Measurements from ENCODE around the gene IDH1.

IDH1 gene

GRCh38 chr2:208208335-208209085 is 46.4 kb downstream of the IDH1 start:
- no peak for DNase-seq

GRCh38 chr2:208207769-208208168 is 47.1 kb downstream of the IDH1 start:
- DNase-seq, result no peak

- DNase-seq, result no peak
Observed at GRCh38 chr2:208204166-208204565, 50.7 kb downstream of the IDH1 start.

- DNase-seq, result no peak
Observed at GRCh38 chr2:208195531-208195930, 59.3 kb downstream of the IDH1 start.

GRCh38 chr2:208192611-208193236 is 62.1 kb downstream of the IDH1 start:
- no peak for DNase-seq

- no peak for DNase-seq
Observed at GRCh38 chr2:208189810-208190503, 64.9 kb downstream of the IDH1 start, which contains the start of gene C2orf80. C2orf80 (minus strand) TSS chr2:208190030; CDS start chr2:208186986, 3,044 bp downstream.

- no peak for DNase-seq
Observed at GRCh38 chr2:208189069-208189809, 65.6 kb downstream of the IDH1 start.

GRCh38 chr2:208186893-208187292 is 68.0 kb downstream of the IDH1 start:
- DNase-seq, result no peak

- no peak for DNase-seq
Observed at GRCh38 chr2:208186465-208186864, 68.4 kb downstream of the IDH1 start.
